GM13977 (cell line): ENCODE data around the gene PLEKHA1.

Experiments used
- DNase-seq: peaks from one replicate; pipeline ENCODE4 v3.0.0; 2012; ENCODE audit warnings: low spot score
- in situ Hi-C: fragments of 300-500 bp; cut with MboI; formaldehyde crosslinking; loops from one replicate; pipeline ENCODE4 v1.12.0; 2022; ENCODE audit warnings: low sequenced_read_pairs, low pct_unique_long_range_greater_than_20kb, mixed read lengths, inconsistent platforms; ENCODE audit not compliant: unreplicated experiment
- TF ChIP-seq, protein P1 (sequence below): IDR thresholded peaks from 2 replicates; pipeline ENCODE4 v1.5.1; 2012; ENCODE audit warnings: mild to moderate bottlenecking, control low read depth; ENCODE audit not compliant: insufficient read depth; ENCODE audit errors: extremely low read depth, missing control alignments

The PLEKHA1 gene

DNA sequence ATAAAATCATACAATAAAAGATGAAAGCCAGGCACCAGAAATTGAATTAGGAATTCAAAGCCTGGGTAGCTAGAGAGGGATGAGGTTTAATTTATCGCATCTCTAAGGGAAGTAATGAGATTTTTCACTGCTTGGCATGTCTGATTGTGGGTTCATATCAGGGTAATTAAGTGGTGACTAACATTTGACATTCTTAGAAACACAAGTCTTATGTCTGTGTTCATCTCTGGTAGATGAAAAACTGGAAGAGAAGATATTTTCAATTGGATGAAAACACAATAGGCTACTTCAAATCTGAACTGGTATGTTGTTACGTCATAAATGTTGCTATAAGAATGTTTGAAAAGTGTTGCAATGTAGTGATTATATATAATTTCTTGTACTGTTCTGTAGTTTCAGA, 43.2 kb downstream of the PLEKHA1 start:
- DNase-seq = no peak
- in situ Hi-C loops = no loop called here
- TF ChIP-seq, protein P1, sequence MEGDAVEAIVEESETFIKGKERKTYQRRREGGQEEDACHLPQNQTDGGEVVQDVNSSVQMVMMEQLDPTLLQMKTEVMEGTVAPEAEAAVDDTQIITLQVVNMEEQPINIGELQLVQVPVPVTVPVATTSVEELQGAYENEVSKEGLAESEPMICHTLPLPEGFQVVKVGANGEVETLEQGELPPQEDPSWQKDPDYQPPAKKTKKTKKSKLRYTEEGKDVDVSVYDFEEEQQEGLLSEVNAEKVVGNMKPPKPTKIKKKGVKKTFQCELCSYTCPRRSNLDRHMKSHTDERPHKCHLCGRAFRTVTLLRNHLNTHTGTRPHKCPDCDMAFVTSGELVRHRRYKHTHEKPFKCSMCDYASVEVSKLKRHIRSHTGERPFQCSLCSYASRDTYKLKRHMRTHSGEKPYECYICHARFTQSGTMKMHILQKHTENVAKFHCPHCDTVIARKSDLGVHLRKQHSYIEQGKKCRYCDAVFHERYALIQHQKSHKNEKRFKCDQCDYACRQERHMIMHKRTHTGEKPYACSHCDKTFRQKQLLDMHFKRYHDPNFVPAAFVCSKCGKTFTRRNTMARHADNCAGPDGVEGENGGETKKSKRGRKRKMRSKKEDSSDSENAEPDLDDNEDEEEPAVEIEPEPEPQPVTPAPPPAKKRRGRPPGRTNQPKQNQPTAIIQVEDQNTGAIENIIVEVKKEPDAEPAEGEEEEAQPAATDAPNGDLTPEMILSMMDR = no peak

DNA sequence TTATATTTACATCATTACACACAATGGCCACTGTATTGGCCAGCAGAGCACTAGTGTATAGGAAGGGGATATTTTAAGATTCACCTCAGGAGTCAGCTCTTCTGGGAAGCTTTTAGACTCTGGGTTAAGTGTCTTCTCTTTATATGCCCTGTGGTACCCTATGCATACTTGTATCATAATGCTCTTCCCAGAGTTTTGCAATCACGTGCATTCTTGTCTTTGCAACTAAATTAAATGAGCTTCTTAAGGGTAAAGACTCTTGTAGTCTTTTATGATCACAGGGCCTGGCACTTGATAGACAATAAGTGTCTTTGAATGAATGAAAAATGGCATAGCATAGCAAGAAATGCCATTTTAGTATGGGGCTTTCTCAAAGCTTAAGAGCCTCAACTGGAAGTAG, 44.5 kb downstream of the PLEKHA1 start:
- in situ Hi-C loops = no loop called here
- no peak for DNase-seq
- TF ChIP-seq, protein P1 = no peak

DNA sequence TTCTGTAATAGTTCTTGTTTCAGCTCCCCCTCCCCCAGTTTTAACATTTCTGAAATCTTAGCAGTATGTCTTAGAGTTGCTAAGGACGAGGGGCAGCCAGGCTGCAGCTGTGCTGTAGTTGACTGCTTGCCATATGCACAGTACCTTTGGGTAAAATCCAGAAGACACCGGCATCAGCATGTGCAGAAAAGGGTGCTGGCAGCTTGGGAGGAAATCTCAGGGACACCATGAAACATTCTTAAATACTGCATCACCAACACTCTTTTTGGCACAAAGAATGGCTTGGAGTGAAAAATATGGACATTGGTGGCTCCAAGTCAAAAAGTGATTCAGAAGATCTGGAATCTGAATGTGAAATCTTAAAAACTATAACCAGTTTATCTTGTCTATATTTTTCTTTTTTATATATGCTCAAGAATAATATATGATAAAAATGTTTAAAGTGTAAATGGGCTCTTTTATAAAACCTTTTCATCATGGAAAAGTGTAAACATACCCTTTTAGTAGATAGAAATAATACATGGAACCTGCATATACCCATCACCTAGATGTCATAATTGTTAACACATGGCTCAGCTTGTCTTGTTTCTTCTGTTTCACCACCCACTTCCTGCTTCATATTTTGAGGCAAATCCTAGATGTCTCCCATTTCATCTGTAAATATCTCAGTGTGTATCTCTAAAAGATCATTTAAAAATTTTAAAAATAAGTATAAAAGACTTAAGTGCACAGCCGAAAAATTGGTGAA, 45.5 kb downstream of the PLEKHA1 start:
- in situ Hi-C loops = no loop called here
- TF ChIP-seq, protein P1 = no peak
- DNase-seq = no peak

DNA sequence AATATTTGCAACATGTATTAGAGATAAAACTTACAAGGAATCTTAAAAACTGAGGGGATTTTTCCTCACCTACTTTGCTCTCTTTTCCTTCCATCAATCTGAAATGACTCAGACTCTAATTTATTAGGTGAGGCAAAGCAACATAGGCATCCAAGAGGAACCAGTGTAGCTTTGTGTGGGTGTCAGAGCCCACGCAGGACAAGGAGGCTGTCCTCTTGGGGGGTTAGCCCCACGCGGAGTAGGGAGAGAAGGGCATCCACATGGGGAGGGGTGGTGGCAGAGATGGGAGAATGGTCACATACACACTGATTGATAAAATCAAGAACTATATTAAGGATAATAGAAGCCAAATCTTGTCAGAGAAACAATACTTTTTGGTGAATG, 46.1 kb downstream of the PLEKHA1 start:
- TF ChIP-seq, protein P1 = no peak
- in situ Hi-C loops = no loop called here

DNA sequence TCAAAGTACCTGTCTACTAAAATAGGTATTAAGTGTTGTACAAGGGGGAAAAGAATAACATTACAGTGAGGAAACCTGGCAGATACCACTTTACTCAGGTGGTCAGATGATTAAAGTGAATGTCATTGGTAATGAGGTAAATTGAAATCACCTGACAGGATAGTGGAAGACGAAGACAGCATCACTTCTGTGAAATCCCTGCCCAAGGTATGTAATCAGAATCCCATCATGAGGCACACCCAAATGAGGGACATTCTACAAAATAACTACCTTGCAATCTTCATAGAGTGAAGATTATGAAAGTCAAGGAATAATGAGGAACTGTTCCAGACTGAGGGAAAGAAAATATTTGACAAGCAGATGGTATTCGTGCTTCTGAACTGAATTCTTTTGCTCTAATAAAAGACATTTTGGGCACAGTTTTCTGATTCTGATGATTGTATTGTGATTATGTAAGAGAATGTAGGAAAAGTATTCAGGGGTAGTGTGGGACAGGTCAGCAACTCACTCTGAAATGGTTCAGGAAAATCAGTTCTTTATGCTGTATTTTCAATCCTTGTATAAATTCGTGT, 46.6 kb downstream of the PLEKHA1 start:
- in situ Hi-C loops = no loop called here
- TF ChIP-seq, protein P1 = no peak
- no peak for DNase-seq

More for the DNA sequence above, 46.1 kb downstream of the PLEKHA1 start:
- no peak for DNase-seq

DNA sequence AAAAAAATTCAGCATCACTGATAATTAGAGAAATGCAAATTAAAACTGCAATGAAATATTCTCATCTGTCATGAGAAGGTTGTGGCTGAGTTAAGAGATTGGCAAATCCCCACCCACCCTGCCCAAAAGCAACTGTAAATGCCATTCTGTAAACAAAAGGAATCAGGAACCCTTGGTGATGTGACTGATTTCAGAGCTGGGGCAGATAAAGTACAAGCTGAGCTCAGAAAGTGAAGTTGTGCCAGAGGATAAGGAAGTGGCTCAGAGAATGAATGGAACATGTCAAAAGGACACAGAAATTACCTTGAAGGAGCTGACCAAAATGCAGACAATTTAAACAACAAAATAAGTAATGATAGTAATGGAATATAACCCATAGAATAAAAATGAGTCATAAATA, 47.2 kb downstream of the PLEKHA1 start:
- no peak for DNase-seq
- in situ Hi-C loops = no loop called here
- TF ChIP-seq, protein P1 = no peak
